Coronary artery (tissue), 2 donors: Measurements from ENCODE around the gene RASL11B.
A peak's percentile ranks its signal among the peaks of the same experiment; 100 is the strongest.

Source experiments
- DNase-seq: peaks from one replicate; pipeline ENCODE4 v3.0.0-alpha.2; 2017; ENCODE audit warnings: low spot score
- H3K27ac ChIP-seq, 2 donors: fragments of 200-600 bp; sonication (generic); one replicate each; pipeline ENCODE4 v1.5.1; 2016 to 2019
- H3K4me3 ChIP-seq: fragments of 200-600 bp; sonication (generic); 2 replicates; pipeline ENCODE4 v1.5.1; 2016; ENCODE audit warnings: mild to moderate bottlenecking, moderate library complexity
- TF ChIP-seq, protein P1 (sequence below): fragments of 200-600 bp; sonication (generic); IDR thresholded peaks from one replicate; pipeline ENCODE4 v1.5.1; 2019; ENCODE audit warnings: antibody characterized with exemption

Gene RASL11B, protein sequence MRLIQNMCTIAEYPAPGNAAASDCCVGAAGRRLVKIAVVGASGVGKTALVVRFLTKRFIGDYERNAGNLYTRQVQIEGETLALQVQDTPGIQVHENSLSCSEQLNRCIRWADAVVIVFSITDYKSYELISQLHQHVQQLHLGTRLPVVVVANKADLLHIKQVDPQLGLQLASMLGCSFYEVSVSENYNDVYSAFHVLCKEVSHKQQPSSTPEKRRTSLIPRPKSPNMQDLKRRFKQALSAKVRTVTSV

DNA sequence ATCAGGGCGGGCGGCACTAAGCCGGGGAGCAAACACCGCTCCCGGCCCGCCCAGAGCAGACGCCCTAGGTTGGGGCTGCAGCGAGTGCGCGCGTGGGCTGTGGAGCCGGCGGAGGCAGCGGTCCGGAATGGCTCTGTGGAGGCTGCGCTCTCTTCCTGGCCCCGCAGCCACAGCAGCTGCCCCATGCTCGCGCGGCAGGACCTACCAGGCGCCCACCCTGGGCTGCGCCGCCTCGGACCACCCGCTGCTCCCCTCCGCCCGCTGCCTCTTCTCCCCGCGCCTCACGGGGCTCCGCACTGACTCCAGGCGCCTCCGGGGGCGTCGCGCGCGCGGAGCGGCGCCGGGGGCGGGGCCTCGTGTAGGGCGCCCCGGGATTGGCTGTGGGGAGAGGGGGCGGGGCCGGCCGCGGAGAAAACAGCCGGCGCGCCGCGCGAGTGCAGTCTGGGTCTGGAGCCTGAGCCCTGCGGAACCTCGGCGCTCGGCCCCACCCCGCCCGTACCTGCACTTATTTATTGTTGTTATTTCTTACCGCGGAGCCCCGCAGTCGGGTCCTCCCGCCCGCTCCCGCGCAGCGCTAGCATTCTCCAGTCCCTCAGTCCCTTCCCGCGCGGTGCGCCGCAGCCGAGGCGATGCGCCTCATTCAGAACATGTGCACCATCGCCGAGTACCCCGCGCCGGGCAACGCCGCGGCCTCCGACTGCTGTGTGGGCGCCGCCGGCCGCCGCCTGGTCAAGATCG, at the start of gene RASL11B:
Gene RASL11B, plus strand, starts transcription at position 439 of the 738 bp plus-strand sequence. Its CDS starts 191 bp downstream, at position 630.
- Histone ChIP-seq H3K27ac (peak within 1 kb of the TSS; percentile 79 to 94), H3K4me3 (peak within 1 kb of the TSS; percentile 90)
- TF ChIP-seq, protein P1, sequence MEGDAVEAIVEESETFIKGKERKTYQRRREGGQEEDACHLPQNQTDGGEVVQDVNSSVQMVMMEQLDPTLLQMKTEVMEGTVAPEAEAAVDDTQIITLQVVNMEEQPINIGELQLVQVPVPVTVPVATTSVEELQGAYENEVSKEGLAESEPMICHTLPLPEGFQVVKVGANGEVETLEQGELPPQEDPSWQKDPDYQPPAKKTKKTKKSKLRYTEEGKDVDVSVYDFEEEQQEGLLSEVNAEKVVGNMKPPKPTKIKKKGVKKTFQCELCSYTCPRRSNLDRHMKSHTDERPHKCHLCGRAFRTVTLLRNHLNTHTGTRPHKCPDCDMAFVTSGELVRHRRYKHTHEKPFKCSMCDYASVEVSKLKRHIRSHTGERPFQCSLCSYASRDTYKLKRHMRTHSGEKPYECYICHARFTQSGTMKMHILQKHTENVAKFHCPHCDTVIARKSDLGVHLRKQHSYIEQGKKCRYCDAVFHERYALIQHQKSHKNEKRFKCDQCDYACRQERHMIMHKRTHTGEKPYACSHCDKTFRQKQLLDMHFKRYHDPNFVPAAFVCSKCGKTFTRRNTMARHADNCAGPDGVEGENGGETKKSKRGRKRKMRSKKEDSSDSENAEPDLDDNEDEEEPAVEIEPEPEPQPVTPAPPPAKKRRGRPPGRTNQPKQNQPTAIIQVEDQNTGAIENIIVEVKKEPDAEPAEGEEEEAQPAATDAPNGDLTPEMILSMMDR: no peak
- peak; percentile 85 for DNase-seq

DNA sequence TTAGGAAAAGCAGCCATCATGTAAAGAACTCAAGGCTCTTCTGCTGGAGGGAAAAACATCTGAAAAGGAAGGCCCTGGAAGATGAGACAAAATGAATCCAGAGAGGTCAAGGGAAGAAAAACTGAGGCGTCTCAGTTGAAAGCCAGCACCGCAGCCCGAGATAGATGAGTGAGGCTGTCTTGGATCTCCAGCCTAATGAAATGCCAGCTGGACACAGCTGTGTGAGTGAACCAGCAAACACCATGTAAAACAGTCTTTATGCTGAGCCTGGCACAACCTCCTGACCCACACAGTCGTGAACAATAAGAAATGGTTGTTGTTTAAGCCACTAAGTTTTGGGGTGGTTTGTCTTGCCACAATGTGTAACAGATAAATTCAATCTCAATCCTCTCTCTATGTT, 48.6 kb upstream of the RASL11B start:
- Histone ChIP-seq H3K27ac (no peak overlapping the region), H3K4me3 (no peak overlapping the region)
- DNase-seq: no peak
- TF ChIP-seq, protein P1: no peak

DNA sequence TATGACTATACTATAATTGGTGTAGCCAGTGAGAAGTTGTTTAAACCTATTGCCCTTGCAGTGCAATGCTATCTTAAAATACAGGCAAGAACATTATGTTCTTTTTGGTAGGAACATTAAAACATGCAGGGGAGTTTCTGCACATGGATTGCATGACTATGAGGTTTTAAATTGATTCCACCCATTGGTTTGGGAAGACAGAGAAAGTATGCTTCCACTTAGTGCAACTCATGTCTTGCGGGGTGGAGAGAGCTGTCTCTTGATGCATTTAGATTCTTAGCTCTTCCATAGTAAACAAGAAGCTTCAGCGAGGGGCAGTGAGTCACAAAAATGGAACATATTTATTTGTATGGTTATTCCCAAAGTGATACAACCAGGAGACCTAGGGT, 39.5 kb upstream of the RASL11B start:
- no peak overlapping the region for H3K4me3 ChIP-seq
- no peak for DNase-seq
- TF ChIP-seq, protein P1: no peak
- H3K27ac ChIP-seq: peak overlapping the region in 1 of 2 donors; percentile 68

DNA sequence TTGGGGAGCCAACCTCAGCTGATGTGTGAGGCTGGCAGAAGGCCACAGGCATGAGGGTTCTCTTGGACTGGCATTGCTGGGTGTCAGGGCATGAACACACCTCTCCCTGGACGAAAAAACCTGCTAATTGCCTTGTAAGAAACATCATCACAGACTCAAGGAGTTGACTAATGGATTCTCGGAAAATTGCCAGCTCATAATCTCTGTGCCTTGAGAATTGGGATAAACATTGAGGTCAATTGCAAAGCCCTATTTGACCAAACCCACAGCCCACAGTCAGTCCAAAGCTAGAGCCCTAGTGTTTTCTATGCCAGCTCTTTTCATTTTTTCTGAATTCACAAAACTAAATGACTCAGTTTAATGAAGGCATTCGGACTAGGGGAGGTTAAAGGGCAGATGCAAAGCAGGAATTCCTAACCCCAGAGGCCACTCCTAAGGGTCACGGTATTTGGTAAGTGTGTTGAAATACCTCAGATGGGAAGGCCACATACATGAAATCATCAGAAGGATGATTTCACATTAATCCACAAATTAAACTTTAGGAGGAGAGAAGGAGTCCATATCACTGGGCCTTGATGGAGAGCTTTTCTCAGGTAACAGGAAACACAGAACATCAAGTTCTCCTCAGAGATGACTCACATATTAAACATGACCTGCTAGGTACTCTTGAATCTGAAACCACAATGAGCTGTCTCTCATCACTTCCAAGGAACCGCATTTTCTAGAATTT, 39.0 kb upstream of the RASL11B start:
- TF ChIP-seq, protein P1: no peak
- Histone ChIP-seq H3K4me3 (no peak overlapping the region), H3K27ac (peak overlapping the region in 1 of 2 donors; percentile 68)
- no peak for DNase-seq

DNA sequence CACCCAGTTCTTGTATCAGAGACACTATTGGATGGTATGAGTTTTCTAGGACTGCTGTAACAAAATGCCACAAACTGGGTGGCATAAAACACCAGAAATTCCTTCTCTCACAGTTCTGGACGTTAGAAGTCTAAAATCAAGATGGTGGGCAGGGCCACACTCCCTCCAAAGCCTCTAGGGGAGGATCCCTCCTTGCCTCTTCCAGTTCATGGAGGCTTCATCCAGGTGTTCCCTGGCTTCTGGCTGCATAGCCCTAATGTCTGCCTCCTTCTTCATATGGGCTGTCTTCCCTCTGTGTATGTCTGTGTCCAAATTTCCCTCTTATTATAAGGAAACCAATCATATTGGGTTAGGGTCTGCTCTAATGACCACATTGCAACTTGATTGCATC, 38.4 kb upstream of the RASL11B start:
- TF ChIP-seq, protein P1: no peak
- no peak for DNase-seq
- peak overlapping the region in 1 of 2 donors; percentile 68 for H3K27ac ChIP-seq
- H3K4me3 ChIP-seq: no peak overlapping the region

DNA sequence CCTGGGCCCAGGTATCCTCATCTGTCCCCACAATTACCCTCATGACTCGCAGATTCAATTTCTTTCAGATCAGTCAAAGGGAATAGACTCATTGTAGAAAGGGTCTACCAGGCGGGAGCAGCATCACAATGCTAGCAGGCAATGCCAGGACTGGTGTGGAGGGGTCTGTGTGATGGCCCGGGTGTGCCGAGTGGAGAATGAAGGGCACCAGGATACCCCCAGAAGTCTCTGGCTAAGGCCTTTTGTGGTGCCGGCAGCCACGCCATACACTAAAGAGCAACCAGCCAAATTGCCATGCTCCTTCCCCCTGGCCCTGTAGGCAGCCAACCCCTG, 37.9 kb upstream of the RASL11B start:
- peak overlapping the region in 1 of 2 donors; percentile 11 for H3K27ac ChIP-seq
- TF ChIP-seq, protein P1: no peak

More for the DNA sequence above, 37.9 kb upstream of the RASL11B start:
- DNase-seq: no peak
- no peak overlapping the region for H3K4me3 ChIP-seq
